ENCODE results near the gene EIF3D. TPM values are rescaled to one million over a fixed set of nuclear protein-coding genes. Genes with fewer than 3 reads are reported as not detected.

The EIF3D gene
- total RNA-seq, 1 experiment from 2014 or later: 151 TPM

DNA sequence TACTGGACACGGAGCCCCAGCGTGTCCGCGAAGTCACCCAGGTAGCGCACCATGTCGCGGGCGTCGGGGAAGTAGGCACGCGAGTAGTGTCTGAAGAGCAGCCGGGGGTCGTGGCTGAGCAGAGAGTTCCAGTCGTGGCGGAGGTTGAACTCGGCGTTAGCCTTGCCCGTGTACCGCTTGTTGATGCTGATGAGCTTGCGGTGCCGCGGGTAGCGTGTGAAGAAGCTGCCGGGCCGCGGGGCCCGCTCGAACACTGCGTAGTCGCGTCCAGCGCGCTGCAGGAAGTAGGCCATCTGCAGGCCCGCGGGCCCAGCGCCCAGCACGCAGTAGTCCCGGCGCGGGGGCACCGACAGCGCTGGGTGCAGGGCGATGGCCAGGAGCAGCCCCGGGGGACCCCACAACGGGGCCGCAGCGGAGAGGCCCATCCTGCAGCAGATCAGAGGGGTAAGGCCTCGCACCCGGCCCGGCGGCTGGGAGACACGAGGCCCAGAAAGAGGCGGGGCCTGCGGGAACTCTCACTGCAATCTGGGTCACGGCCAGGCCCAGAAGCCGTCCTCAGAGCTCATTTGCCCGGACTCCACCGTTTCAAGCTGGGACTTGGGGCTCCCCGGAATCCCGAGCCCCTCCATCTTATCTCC, 22.8 kb downstream of the EIF3D start:
- peak overlapping the region; percentile 63 for H3K27ac ChIP-seq (ENCODE audit: low read length)
- H3K27me3 ChIP-seq (ENCODE audit: control insufficient read depth, insufficient read depth, low read length): no peaks in the 10 kb centered on the region
- ChIA-PET CTCF (no interaction called here), POLR2A (no interaction called here)
- no TSS peak for BruUV-seq (replicated peaks)
- peak overlapping the region; percentile 48 to 60 for H3K4me3 ChIP-seq (ENCODE audit: low read depth in 2 of 2, low read length in 2 of 2)
- no peaks in the 10 kb centered on the region for H3K9me3 ChIP-seq (ENCODE audit: control insufficient read depth, insufficient read depth, low read depth, low read length)
- no peaks in the 10 kb centered on the region for H3K4me1 ChIP-seq (ENCODE audit: control insufficient read depth, insufficient read depth, low read length)
- H3K36me3 ChIP-seq (ENCODE audit: control insufficient read depth, insufficient read depth, low read length): peaks cover 5% of the 10 kb centered on the region
- TF ChIP-seq POLR2AphosphoS5 (IDR thresholded peaks at IDR 0.05; ENCODE audit: low read depth, low read length) (no peak), TCF7L2 (IDR thresholded peaks at IDR 0.05; ENCODE audit: low read depth, low read length) (no peak), CTCF (IDR thresholded peaks at IDR 0.05) (no peak), SIN3A (IDR thresholded peaks at IDR 0.05; ENCODE audit: borderline replicate concordance, insufficient read depth, low read depth, low read length) (no peak)
- TF ChIP-seq, protein P1, sequence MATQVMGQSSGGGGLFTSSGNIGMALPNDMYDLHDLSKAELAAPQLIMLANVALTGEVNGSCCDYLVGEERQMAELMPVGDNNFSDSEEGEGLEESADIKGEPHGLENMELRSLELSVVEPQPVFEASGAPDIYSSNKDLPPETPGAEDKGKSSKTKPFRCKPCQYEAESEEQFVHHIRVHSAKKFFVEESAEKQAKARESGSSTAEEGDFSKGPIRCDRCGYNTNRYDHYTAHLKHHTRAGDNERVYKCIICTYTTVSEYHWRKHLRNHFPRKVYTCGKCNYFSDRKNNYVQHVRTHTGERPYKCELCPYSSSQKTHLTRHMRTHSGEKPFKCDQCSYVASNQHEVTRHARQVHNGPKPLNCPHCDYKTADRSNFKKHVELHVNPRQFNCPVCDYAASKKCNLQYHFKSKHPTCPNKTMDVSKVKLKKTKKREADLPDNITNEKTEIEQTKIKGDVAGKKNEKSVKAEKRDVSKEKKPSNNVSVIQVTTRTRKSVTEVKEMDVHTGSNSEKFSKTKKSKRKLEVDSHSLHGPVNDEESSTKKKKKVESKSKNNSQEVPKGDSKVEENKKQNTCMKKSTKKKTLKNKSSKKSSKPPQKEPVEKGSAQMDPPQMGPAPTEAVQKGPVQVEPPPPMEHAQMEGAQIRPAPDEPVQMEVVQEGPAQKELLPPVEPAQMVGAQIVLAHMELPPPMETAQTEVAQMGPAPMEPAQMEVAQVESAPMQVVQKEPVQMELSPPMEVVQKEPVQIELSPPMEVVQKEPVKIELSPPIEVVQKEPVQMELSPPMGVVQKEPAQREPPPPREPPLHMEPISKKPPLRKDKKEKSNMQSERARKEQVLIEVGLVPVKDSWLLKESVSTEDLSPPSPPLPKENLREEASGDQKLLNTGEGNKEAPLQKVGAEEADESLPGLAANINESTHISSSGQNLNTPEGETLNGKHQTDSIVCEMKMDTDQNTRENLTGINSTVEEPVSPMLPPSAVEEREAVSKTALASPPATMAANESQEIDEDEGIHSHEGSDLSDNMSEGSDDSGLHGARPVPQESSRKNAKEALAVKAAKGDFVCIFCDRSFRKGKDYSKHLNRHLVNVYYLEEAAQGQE (IDR thresholded peaks at IDR 0.05; ENCODE audit: insufficient read depth in 1 of 2, low read depth in 2 of 2, low read length in 1 of 2): no peak
- ATAC-seq (no peak), DNase-seq (ENCODE audit: low read depth, low spot score) (no peak)
- intact Hi-C loops (cut with micrococcal nuclease; ENCODE audit: unreplicated experiment): no loop called here
- in situ Hi-C loops (cut with HindIII; ENCODE audit: low pct_unique_long_range_greater_than_20kb, low sequenced_read_pairs): no loop called here

GRCh38 chr22:36497910-36498665, 30.9 kb downstream of the EIF3D start:
- TF ChIP-seq TCF7L2 (IDR thresholded peaks at IDR 0.05; ENCODE audit: low read depth, low read length) (no peak), POLR2AphosphoS5 (IDR thresholded peaks at IDR 0.05; ENCODE audit: low read depth, low read length) (no peak), SIN3A (IDR thresholded peaks at IDR 0.05; ENCODE audit: borderline replicate concordance, insufficient read depth, low read depth, low read length) (no peak)
- TF ChIP-seq, protein P1 (IDR thresholded peaks at IDR 0.05; ENCODE audit: insufficient read depth in 1 of 2, low read depth in 2 of 2, low read length in 1 of 2): no peak
- DNase-seq (ENCODE audit: low read depth, low spot score) (no peak), ATAC-seq (peak; percentile 68; the same call in 1 of the 2 replicates)
- no peaks in the 10 kb centered on the region for H3K4me1 ChIP-seq (ENCODE audit: control insufficient read depth, insufficient read depth, low read length)
- H3K27me3 ChIP-seq (ENCODE audit: control insufficient read depth, insufficient read depth, low read length): no peaks in the 10 kb centered on the region
- H3K27ac ChIP-seq (ENCODE audit: low read length): no peak overlapping the region
- in situ Hi-C loops (cut with HindIII; ENCODE audit: low pct_unique_long_range_greater_than_20kb, low sequenced_read_pairs) (no loop called here), intact Hi-C loops (cut with micrococcal nuclease; ENCODE audit: unreplicated experiment) (no loop called here)
- no peaks in the 10 kb centered on the region for H3K36me3 ChIP-seq (ENCODE audit: control insufficient read depth, insufficient read depth, low read length)
- CTCF ChIA-PET: no interaction called here
- H3K9me3 ChIP-seq (ENCODE audit: control insufficient read depth, insufficient read depth, low read depth, low read length): no peaks in the 10 kb centered on the region
- no TSS peak for BruUV-seq (replicated peaks)
- POLR2A ChIA-PET: no interaction called here
- H3K4me3 ChIP-seq (ENCODE audit: low read depth in 2 of 2, low read length in 2 of 2): no peak overlapping the region

All from Panc1 (cell line).